Esophagus muscularis mucosa (tissue), 4 donors: Measurements from ENCODE around the gene CYLD.

Experiments used
- EP300 ChIP-seq: sonication (generic); formaldehyde crosslinking; IDR thresholded peaks from one replicate; pipeline ENCODE4 v1.6.1; 2017; ENCODE audit warnings: antibody characterized with exemption
- POLR2A ChIP-seq: fragments of 450-650 bp; IDR thresholded peaks from one replicate; pipeline ENCODE4 v1.6.1; 2017; ENCODE audit warnings: antibody characterized with exemption, moderate library complexity, mild to moderate bottlenecking, low read depth
- POLR2AphosphoS5 ChIP-seq, 2 donors: sonication (generic); formaldehyde crosslinking; IDR thresholded peaks; one replicate each; pipeline ENCODE4 v1.6.1; 2017; ENCODE audit warnings: antibody characterized with exemption in 2 of 2
- TF ChIP-seq, protein P1 (sequence below), 3 experiments: fragments of 200-600 bp in 2 of 3; fragments of 450-650 bp in 1 of 3; sonication (generic) in 2 of 3; IDR thresholded peaks; one replicate each; pipeline ENCODE4 v1.5.1; 2017 to 2019; ENCODE audit warnings: antibody characterized with exemption in 3 of 3, mild to moderate bottlenecking in 2 of 3, moderate library complexity in 1 of 3

DNA sequence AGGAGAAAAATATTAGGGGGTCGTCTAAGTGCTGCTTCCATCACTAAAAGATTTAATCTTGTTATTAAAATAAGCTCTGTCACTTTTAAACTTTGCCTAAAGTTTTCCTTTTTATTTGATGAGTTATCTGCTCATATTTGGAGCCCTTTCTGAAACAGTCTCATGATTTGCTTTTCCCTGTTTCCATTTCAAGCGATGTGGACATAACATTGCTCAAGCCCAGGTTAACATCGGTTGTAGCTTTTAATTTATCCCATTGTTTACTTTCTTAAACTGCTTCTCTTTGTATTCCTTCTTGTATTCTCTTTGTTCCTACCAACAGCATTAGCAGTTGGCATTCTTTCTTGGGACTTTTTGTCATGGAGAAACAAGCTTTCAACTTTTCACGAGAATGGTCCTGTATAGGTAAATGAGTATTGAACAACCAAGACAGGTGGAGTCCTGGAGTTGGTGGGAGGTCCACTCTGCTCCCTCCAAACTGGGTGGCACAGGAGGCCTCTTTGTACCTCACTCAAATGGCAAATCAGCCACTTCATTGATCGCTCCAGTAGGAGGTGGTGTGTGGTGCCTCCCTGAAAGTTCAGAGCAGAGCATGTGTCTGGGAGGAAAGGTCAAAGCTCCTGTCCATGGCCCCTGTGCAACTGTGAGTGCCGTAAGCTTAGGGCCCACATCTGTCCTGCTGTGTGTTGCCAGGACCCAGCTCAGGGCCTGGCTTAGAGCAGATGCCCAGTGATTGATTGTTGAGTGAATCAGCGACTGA is 107.0 kb downstream of the CYLD start:
- TF ChIP-seq, protein P1, sequence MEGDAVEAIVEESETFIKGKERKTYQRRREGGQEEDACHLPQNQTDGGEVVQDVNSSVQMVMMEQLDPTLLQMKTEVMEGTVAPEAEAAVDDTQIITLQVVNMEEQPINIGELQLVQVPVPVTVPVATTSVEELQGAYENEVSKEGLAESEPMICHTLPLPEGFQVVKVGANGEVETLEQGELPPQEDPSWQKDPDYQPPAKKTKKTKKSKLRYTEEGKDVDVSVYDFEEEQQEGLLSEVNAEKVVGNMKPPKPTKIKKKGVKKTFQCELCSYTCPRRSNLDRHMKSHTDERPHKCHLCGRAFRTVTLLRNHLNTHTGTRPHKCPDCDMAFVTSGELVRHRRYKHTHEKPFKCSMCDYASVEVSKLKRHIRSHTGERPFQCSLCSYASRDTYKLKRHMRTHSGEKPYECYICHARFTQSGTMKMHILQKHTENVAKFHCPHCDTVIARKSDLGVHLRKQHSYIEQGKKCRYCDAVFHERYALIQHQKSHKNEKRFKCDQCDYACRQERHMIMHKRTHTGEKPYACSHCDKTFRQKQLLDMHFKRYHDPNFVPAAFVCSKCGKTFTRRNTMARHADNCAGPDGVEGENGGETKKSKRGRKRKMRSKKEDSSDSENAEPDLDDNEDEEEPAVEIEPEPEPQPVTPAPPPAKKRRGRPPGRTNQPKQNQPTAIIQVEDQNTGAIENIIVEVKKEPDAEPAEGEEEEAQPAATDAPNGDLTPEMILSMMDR (IDR thresholded peaks at IDR 0.05), result no peak
- no peak for TF ChIP-seq POLR2A
- no peak for TF ChIP-seq POLR2AphosphoS5 (IDR thresholded peaks at IDR 0.05)
- TF ChIP-seq EP300, result no peak
